K562 (cell line): Measurements from ENCODE around the gene PSMB2. TPM values are rescaled to one million over a fixed set of nuclear protein-coding genes. Genes with fewer than 3 reads are reported as not detected.

Experiments
- ATAC-seq: fragments of 200-7000 bp; cut with Tn5 transposase; 3 replicates; pipeline ENCODE4 v1.9.1; 2020; ENCODE audit warnings: moderate library complexity
- BruUV-seq: library from RNA; stranded (reverse); fragments of 400-500 nt; replicated peaks from 2 replicates; lab custom pipeline; 2021; lab: Mats Ljungman, UMichigan
- CTCF ChIA-PET: fragments of 300-600 bp; formaldehyde crosslinking; extraction: SDS; loops from one replicate; lab custom pipeline; 2021; ENCODE audit warnings: low intra/inter-chr PET ratio; lab: Yijun Ruan, JAX
- POLR2A ChIA-PET: fragments of 300-600, 350-650 bp; sonication (Branson Sonifier 250); formaldehyde crosslinking; extraction: SDS; loops from one replicate; lab custom pipeline; 2021; ENCODE audit warnings: antibody characterized with exemption, inconsistent platforms; lab: Yijun Ruan, JAX
- DNase-seq, 4 experiments: peaks; one replicate each; pipeline versions ENCODE4 v3.0.0 to v3.0.0-alpha.2; 2011 to 2018; ENCODE audit warnings: low spot score in 3 of 4, mixed read lengths in 3 of 4; ENCODE audit errors: extremely low read depth in 1 of 4
- FAIRE-seq: peaks from 2 replicates; lab custom pipeline; 2011; peaks lifted over from hg19 to GRCh38; lab: Jason Lieb, UNC
- H2AFZ ChIP-seq: 2 replicates; pipeline ENCODE4 v1.6.0; 2011; ENCODE audit warnings: low read depth, low read length, control low read depth, inconsistent platforms
- H3K27ac ChIP-seq: fragments of 200-600 bp; 3 replicates; pipeline ENCODE4 v1.8.0; 2011; ENCODE audit warnings: low read depth, mild to moderate bottlenecking, control low read depth, inconsistent platforms, low read length, moderate library complexity, mixed read lengths; ENCODE audit errors: extremely low read depth
- H3K27me3 ChIP-seq, 2 experiments: fragments of 300-600 bp in 1 of 2; 2 replicates in 1 of 2; 3 replicates in 1 of 2; pipeline versions ENCODE4 v1.6.0 to v1.8.0; 2011; ENCODE audit warnings: inconsistent platforms in 2 of 2, low read length in 2 of 2, mild to moderate bottlenecking in 1 of 2, mixed read lengths in 1 of 2, moderate library complexity in 1 of 2; ENCODE audit not compliant: control insufficient read depth in 2 of 2, insufficient read depth in 2 of 2
- H3K36me3 ChIP-seq: fragments of 300-600 bp; 3 replicates; pipeline ENCODE4 v1.8.0; 2011; ENCODE audit warnings: mild to moderate bottlenecking, low read length, inconsistent platforms; ENCODE audit not compliant: control insufficient read depth, insufficient read depth
- H3K4me1 ChIP-seq, 2 experiments: fragments of 200-600 bp in 1 of 2; replicated peaks in 1 of 2; 2 replicates in 1 of 2; 3 replicates in 1 of 2; pipeline versions ENCODE4 v1.5.1 to v1.8.0; 2011; ENCODE audit warnings: inconsistent platforms in 2 of 2, low read length in 2 of 2, mild to moderate bottlenecking in 1 of 2, mixed read lengths in 1 of 2, moderate library complexity in 1 of 2; ENCODE audit not compliant: control insufficient read depth in 2 of 2, insufficient read depth in 2 of 2
- H3K4me2 ChIP-seq: 2 replicates; pipeline ENCODE4 v1.6.1; 2011; ENCODE audit warnings: low read length, control low read depth, inconsistent platforms, mixed read lengths; ENCODE audit not compliant: insufficient read depth
- H3K4me3 ChIP-seq: fragments of 200-600 bp; sonication (generic), shearing (Covaris generic); 2 replicates; pipeline ENCODE4 v1.5.1; 2016; ENCODE audit warnings: control low read depth, inconsistent platforms
- H3K79me2 ChIP-seq: fragments of 200-600 bp; 3 replicates; pipeline ENCODE4 v1.8.0; 2011; ENCODE audit warnings: low read length, inconsistent platforms; ENCODE audit not compliant: control insufficient read depth, insufficient read depth
- H3K9ac ChIP-seq, 2 experiments: 2 replicates each; pipeline versions ENCODE4 v1.6.0 to v1.6.1; 2011; ENCODE audit warnings: low read depth in 2 of 2, low read length in 2 of 2, control low read depth in 1 of 2, inconsistent platforms in 1 of 2, mild to moderate bottlenecking in 1 of 2, mixed read lengths in 1 of 2; ENCODE audit not compliant: insufficient read depth in 1 of 2
- H3K9me1 ChIP-seq: one replicate; pipeline ENCODE4 v1.6.0; 2011; ENCODE audit warnings: inconsistent platforms, mild to moderate bottlenecking, low read length, moderate library complexity; ENCODE audit not compliant: control insufficient read depth, insufficient read depth
- H3K9me3 ChIP-seq: replicated peaks from 2 replicates; pipeline ENCODE4 v1.5.1; 2011; ENCODE audit warnings: low read depth, low read length, inconsistent platforms; ENCODE audit not compliant: control insufficient read depth, insufficient read depth
- H4K20me1 ChIP-seq: replicated peaks from 2 replicates; pipeline ENCODE4 v1.6.1; 2011; ENCODE audit warnings: low read length, inconsistent platforms, mixed read lengths; ENCODE audit not compliant: control insufficient read depth, insufficient read depth
- CBFB ChIP-seq: sonication (generic); formaldehyde crosslinking; IDR thresholded peaks from 2 replicates; pipeline ENCODE4 v1.4.0; 2020; ENCODE audit warnings: mild to moderate bottlenecking, missing genetic modification reagents
- COPS2 ChIP-seq: fragments of 450-650 bp; conservative IDR thresholded peaks from 2 replicates; pipeline ENCODE4 v1.6.1; 2016; ENCODE audit warnings: mild to moderate bottlenecking, moderate library complexity
- FOXP4 ChIP-seq: sonication (generic); formaldehyde crosslinking; IDR thresholded peaks from 2 replicates; pipeline ENCODE4 v1.8.0; 2022; ENCODE audit warnings: mild to moderate bottlenecking, missing genetic modification reagents, borderline replicate concordance
- KLF10 ChIP-seq: fragments of 250-450 bp; sonication (Bioruptor Pico); IDR thresholded peaks from 2 replicates; pipeline ENCODE4 v1.6.1; 2021; ENCODE audit warnings: matching md5 sums
- SAFB2 ChIP-seq: fragments of 200-400 bp; formaldehyde crosslinking; IDR thresholded peaks from 2 replicates; pipeline ENCODE4 v1.6.1; 2018; ENCODE audit warnings: borderline replicate concordance, low read length, low read depth, moderate library complexity; ENCODE audit not compliant: severe bottlenecking
- TCF15 ChIP-seq: fragments of 250-450 bp; sonication (Bioruptor Pico); IDR thresholded peaks from 2 replicates; pipeline ENCODE4 v1.8.0; 2022; ENCODE audit warnings: moderate library complexity, mild to moderate bottlenecking, inconsistent platforms
- YBX1 ChIP-seq: fragments of 450-650 bp; IDR thresholded peaks from 2 replicates; pipeline ENCODE4 v1.7.1; 2016; ENCODE audit warnings: mild to moderate bottlenecking
- ZBTB33 ChIP-seq: sonication (generic); formaldehyde crosslinking; IDR thresholded peaks from 2 replicates; pipeline ENCODE4 v1.8.1; 2023; ENCODE audit warnings: mild to moderate bottlenecking, missing genetic modification reagents
- ZNF584 ChIP-seq: fragments of 200-800 bp; sonication (Bioruptor generic); IDR thresholded peaks from 2 replicates; pipeline ENCODE4 v1.6.1; 2016; ENCODE audit warnings: low read depth, mild to moderate bottlenecking, missing genetic modification characterization, missing compliant biosample characterization
- WGBS: fragments of 100-300 bp; shearing (Covaris generic); methylation state at CpG from one replicate; pipeline ENCODE4 v1.1.6; 2016; ENCODE audit warnings: low coverage, mixed read lengths; ENCODE audit not compliant: insufficient coverage; ENCODE audit errors: missing lambda C conversion rate; 5-methylcytosine and 5-hydroxymethylcytosine counted together
- in situ Hi-C: fragments of 300-500 bp; cut with MboI; formaldehyde crosslinking; loops from 4 replicates; pipeline ENCODE4 v1.15.0; 2018; ENCODE audit warnings: inconsistent platforms, mixed read lengths
- intact Hi-C: fragments of 100-400 bp; cut with micrococcal nuclease; formaldehyde crosslinking; loops from 2 replicates; pipeline ENCODE4 v1.14.2; 2022
- polyA plus RNA-seq, 8 experiments: library from polyadenylated mRNA; depleted of rRNA in 4 of 8; stranded (reverse) in 5 of 8; unstranded in 3 of 8; fragments of >200 nt; fragmentation: Nextera tagmentation in 2 of 8; fragmentation: Illumina TruSeq in 1 of 8; extraction: Ambion mirVana in 2 of 8; extraction: Trizol in 1 of 8; gene quantifications; 2 replicates each; pipeline versions ENCODE4 v1.2.1 to v1.2.3, GENCODE V29; 2011 to 2014; ENCODE audit warnings: inconsistent platforms in 1 of 8, missing spikeins in 1 of 8
- total RNA-seq, 7 experiments: library from RNA; depleted of rRNA in 6 of 7; stranded (reverse); fragments of >200 nt in 6 of 7; fragmentation: Illumina TruSeq in 2 of 7; extraction: Trizol in 2 of 7; gene quantifications; 2 replicates each; pipeline versions ENCODE4 v1.2.1 to v1.2.3, GENCODE V29; 2011 to 2021; ENCODE audit warnings: low replicate concordance in 1 of 7

PSMB2 gene
- total and polyA plus RNA-seq, 9 of the 15 experiments (the other 6 are each of a cell fraction or from before 2014, with no cell fraction given): 71.7 to 543 (median 165) TPM

- no TSS peak for BruUV-seq
- Histone ChIP-seq H3K36me3 (peaks cover 82% of the 10 kb centered on the region), H3K79me2 (peaks cover 85% of the 10 kb centered on the region), H3K4me2 (no peak overlapping the region), H3K9me1 (no peaks in the 10 kb centered on the region), H3K4me1 (peaks cover 0 to 5% of the 10 kb centered on the region in 2 experiments; a peak in 3 of 5 replicates), H4K20me1 (peaks cover 5% of the 10 kb centered on the region; the same call in 1 of the 2 replicates), H3K9me3 (no peaks in the 10 kb centered on the region), H2AFZ (no peak overlapping the region), H3K27ac (no peak overlapping the region), H3K9ac (no peak overlapping the region), H3K4me3 (no peak overlapping the region), H3K27me3 (no peaks in the 10 kb centered on the region)
- 96% methylated on average over 4 of the region's 4 CpGs for WGBS
- ChIA-PET POLR2A (interaction anchor here (0.7 to 0.8 kb wide), 2 partner anchors 9 to 15 kb away, joined by 3 read pairs; no protein-coding TSS in a partner anchor), CTCF (no interaction called here)
- intact Hi-C loops (no loop called here), in situ Hi-C loops (no loop called here)
- ATAC-seq: no peak
- no peak for TF ChIP-seq KLF10
- no peak for TF ChIP-seq COPS2
- no peak for TF ChIP-seq FOXP4 (CRISPR knock-in tag)
- TF ChIP-seq CBFB (CRISPR knock-in tag): no peak
- no peak for TF ChIP-seq TCF15
- no peak for TF ChIP-seq YBX1
- no peak for TF ChIP-seq ZBTB33 (CRISPR knock-in tag)
- no peak for TF ChIP-seq ZNF584 (CRISPR knock-in tag)
- TF ChIP-seq SAFB2: no peak
- no peak for DNase-seq
- no peak for FAIRE-seq
Measured at GRCh38 chr1:35622510-35623178, 18.7 kb downstream of the PSMB2 start.
